Astrocyte of the spinal cord (primary cell): ENCODE measurements around the gene SDHAF3.
"Not testable (repeated sequence)": the region's sequence is repeated elsewhere in the genome, so short reads cannot be mapped to it uniquely, and the experiment has no call there.

Source experiments
- DNase-seq: peaks from one replicate; pipeline ENCODE4 v3.0.0; 2011; ENCODE audit warnings: low read depth, low spot score
- H3K4me3 ChIP-seq: 2 replicates; pipeline ENCODE4 v1.5.1; 2011; ENCODE audit warnings: low read depth, mild to moderate bottlenecking, low read length, moderate library complexity
- CTCF ChIP-seq: IDR thresholded peaks from 2 replicates; pipeline ENCODE4 v1.5.1; 2012; ENCODE audit warnings: low read depth, mild to moderate bottlenecking, low read length, inconsistent platforms
- in situ Hi-C: cut with HindIII; loops from 2 replicates; pipeline ENCODE4 v1.10.0; 2017; ENCODE audit warnings: low sequenced_read_pairs

SDHAF3 gene

GRCh38 chr7:97145068-97145467 is 27.6 kb downstream of the SDHAF3 start:
- in situ Hi-C loops: no loop called here
- peak; percentile 59 for DNase-seq
- no peak overlapping the region for H3K4me3 ChIP-seq
- TF ChIP-seq CTCF: peak; percentile 40

GRCh38 chr7:97149843-97150242 is 32.3 kb downstream of the SDHAF3 start:
- DNase-seq: no peak
- in situ Hi-C loops: no loop called here
- no peak overlapping the region for H3K4me3 ChIP-seq
- no peak for TF ChIP-seq CTCF

DNA sequence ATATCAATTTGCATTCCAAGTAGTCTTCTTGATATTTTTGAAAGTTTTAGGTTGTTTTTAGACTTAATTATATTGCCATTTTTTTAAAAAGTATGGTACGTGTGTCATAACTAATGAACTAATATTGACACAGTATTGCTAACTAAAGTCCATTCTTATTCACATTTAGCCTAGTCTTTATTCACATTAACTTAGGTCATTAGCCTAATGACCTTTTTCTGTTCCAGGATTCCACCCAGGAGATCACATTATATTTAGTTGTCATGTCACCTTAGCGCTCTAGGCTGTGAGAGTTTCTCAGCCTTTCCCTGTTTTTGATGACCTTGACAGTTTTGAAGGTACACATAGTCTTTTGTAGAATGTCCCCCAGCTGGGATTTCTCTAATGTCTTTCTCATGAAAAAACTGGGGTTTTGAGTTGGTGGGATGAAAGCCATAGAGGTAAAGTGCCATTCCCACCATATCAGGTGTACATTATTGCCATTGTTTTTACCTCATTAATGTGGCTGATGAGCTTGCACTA is 38.5 kb downstream of the SDHAF3 start:
- DNase-seq: no peak
- in situ Hi-C loops: no loop called here
- no peak overlapping the region for H3K4me3 ChIP-seq
- TF ChIP-seq CTCF: no peak

DNA sequence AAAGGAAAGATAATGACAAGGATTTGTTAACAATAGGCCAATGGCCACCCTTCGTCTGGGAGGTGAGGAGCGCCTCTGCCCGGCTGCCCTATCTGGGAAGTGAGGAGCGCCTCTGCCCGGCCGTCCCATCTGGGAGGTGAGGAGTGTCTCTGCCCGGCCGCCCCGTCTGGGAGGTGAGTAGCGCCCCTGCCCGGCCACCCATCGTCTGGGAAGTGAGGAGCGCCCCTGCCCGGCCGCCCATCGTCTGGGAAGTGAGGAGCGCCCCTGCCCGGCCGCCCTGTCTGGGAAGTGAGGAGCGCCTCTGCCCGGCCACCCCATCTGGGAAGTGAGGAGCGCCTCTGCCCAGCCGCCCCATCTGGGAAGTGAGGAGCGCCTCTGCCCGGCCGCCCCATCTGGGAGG is 42.5 kb downstream of the SDHAF3 start:
- H3K4me3 ChIP-seq, DNase-seq, in situ Hi-C loops: not testable (repeated sequence)

DNA sequence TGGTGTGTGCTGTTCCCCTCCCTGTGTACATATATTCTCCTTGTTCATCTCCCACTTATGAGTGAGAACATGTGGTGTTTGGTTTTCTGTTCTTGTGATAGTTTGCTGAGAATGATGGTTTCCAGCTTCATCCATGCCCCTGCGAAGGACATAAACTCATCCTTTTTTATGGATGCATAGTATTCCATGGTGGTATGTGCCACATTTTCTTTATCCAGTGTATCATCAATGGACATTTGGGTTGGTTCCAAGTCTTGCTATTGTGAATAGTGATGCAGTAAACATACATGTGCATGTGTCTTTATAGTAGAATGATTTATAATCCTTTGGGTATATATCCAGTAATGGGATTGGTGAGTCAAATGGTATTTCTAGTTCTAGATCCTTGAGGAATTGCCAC is 44.1 kb downstream of the SDHAF3 start:
- H3K4me3 ChIP-seq, DNase-seq, in situ Hi-C loops: not testable (repeated sequence)

DNA sequence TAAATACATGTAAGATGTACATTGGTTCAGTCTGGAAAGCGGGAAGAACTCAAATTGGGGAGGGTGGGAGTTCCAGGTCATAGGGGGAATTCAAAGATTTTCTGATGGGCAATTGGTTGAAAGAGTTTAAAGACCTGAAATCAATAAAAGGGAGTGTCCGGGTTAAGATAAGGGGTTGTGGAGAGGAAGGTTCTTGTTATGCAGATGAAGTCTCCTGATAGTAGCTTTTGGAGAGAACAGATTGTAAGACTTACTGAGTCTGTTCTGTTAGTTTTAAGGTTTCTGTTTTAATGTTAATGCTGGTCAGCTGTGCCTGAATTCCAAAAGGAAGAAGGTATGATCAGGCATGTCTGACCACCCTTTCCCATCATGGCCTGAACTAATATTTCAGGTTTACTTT is 48.8 kb downstream of the SDHAF3 start:
- DNase-seq: no peak
- in situ Hi-C loops: no loop called here
- TF ChIP-seq CTCF: no peak
- H3K4me3 ChIP-seq: no peak overlapping the region

- no peak overlapping the region for H3K4me3 ChIP-seq
- DNase-seq: no peak
- in situ Hi-C loops: no loop called here
- no peak for TF ChIP-seq CTCF
Measured at GRCh38 chr7:97167176-97167575, 49.7 kb downstream of the SDHAF3 start.

GRCh38 chr7:97167749-97168148 is 50.3 kb downstream of the SDHAF3 start:
- DNase-seq: no peak
- no peak overlapping the region for H3K4me3 ChIP-seq
- in situ Hi-C loops: no loop called here
- TF ChIP-seq CTCF: no peak
